Measurements from ENCODE around the gene DACT1. TPM values are rescaled to one million over a fixed set of nuclear protein-coding genes. Genes with fewer than 3 reads are reported as not detected.

The DACT1 gene
- total RNA-seq, 1 experiment from 2014 or later = 0.03 TPM

DNA sequence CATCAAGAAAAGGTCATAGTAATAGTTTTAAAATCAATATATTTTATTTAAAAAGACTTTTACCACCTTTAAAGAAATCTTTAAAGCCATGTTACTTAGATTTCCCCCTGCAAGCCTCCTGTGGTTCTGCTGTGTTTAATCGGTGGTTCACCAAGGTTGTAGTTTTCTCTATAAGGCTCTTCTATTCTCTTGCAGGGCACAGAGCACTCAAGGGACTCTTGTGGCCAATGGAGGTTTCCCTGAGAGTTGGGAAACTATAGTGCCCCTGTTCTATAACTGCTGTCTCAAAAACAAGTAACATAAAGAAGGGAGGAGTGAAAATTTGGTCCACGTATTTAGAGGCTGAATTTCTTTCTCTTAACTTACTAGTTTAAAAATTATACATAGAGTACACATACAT is 25.0 kb downstream of the DACT1 start:
- in situ Hi-C loops (cut with HindIII; ENCODE audit: low sequenced_read_pairs) = no loop called here
- no peak for DNase-seq (ENCODE audit: low spot score)

DNA sequence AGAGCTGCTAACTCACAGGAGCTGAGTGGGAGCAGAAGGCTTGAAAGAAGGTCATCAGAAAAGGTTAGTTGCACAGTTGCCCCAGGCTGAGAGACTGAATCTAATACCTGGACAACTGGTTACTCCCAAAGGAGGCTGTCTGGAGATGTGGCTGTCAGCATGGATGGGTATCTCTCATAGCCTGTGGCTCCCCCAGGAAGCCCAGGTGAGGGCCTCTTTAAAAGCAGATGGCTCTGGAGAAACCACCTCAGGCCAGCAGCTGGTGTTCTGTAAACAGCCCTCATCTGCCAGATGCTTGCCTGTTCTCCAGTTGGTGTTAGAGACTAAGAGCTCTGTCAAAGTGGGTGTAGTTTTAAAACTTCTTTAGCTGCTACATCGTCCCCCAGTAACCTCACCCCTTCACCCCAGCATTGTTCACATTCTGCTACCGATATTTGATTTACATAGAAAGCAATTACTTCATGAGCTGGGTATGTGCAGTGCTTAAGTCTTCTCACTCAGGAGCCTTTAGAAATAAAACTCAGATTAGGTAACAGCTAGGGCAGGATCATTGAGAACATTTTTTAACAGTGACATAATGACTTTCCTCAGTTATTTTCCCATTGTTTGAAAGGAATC is 25.8 kb downstream of the DACT1 start:
- in situ Hi-C loops (cut with HindIII; ENCODE audit: low sequenced_read_pairs) = no loop called here
- no peak for DNase-seq (ENCODE audit: low spot score)

DNA sequence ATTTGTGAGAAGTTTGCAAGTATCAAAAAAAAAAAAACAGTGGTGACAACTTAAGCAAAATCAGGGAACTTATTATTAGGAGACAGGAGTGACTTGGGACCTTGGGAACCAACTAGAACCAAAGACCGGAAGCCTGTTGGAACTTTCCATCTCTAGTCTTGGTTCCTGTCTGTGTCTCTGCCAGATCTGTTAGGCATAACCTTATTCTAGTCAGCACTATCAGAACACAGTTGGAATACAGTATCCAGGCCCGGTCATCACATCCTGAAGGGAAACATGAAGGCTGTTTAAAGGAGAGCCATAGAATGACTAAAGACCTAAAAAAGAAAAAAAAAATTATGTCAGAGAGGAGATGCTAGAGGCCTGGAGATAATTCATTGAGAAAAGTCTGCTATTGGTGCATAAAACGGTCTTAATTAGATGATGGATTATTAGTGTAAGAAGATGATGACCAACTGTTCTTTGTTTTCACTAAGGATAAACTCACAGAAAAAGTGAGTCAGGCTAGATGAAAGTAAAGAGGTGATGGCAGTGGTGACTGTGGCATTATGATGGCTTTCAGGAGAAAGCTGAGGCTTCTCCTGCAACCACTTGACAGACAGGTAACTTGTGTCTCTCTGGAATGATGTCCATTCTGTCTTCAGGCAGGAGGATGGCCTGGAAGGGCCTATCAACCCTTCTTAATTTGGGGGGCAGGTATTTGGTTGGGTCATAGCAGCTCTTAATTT is 28.2 kb downstream of the DACT1 start:
- no peak for DNase-seq (ENCODE audit: low spot score)
- in situ Hi-C loops (cut with HindIII; ENCODE audit: low sequenced_read_pairs) = no loop called here

DNA sequence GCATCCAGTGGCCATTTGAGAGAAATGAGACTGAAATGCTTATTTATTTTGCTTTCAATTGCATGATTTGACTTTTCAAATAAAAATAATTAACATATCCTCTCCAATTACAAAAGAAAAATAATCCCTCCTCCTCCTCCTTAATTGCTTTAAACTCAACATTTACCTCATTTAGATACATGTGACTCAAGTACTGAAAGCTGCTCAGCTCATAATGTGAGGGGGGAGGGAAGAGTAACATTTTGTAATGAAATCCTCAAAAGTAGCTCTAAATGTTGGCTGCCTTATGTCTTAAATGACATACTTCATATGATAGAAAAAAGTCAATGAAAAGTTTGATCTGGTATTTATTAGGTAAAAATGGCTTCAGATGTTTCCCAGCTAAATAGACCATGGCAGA is 29.0 kb downstream of the DACT1 start:
- in situ Hi-C loops (cut with HindIII; ENCODE audit: low sequenced_read_pairs) = no loop called here
- no peak for DNase-seq (ENCODE audit: low spot score)

DNA sequence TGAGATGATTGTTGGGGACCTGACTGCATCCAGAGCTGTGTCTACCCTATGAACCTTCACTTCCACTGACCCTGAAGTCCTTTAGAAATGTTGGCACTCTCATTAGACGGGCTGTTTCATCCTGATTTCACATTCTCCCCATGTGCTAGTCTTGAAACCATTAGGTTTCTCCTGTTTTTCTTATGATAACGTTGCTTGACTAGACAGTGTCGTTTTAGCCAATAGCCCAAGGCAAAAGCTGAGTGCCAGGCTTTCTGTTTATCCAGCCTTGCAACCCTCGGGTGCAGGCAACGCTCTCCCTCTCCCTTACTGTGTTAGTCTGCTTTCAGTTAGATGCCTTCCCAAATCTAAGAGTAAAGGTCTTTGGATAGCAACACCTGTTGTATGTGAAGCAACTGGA is 30.1 kb downstream of the DACT1 start:
- in situ Hi-C loops (cut with HindIII; ENCODE audit: low sequenced_read_pairs) = no loop called here

DNA sequence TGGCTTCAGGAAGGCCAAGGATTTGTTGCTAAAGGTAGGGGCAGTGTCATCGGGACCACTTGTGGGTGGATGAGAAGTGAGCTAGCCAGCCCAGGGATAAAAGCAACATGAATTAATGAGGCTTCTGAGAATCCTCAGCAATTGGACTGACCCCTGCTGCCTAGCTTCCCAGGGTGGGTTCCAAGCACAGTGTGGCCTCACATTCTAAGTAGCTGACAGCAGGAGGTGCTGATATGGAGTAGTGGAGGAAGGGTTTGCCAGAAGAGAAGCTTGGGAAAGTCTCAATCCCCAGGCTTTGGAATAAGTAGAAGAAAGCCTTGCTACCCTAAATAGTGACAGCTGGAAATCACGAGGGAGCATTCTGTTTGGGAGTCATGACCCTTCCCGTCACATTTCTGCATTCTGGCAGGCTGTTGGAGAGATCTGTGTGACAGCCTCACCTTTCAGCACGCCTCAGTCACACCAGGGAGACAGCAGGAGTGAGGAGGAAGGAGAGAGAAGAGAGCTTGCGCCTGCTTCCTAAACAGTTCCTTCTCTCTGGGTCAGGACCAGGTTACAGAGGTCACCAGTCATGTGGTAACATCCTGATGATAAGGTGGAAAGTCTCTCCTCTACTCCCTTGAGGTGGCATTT is 31.2 kb downstream of the DACT1 start:
- in situ Hi-C loops (cut with HindIII; ENCODE audit: low sequenced_read_pairs) = no loop called here
- no peak for DNase-seq (ENCODE audit: low spot score)

More for the DNA sequence above, 30.1 kb downstream of the DACT1 start:
- no peak for DNase-seq (ENCODE audit: low spot score)

DNA sequence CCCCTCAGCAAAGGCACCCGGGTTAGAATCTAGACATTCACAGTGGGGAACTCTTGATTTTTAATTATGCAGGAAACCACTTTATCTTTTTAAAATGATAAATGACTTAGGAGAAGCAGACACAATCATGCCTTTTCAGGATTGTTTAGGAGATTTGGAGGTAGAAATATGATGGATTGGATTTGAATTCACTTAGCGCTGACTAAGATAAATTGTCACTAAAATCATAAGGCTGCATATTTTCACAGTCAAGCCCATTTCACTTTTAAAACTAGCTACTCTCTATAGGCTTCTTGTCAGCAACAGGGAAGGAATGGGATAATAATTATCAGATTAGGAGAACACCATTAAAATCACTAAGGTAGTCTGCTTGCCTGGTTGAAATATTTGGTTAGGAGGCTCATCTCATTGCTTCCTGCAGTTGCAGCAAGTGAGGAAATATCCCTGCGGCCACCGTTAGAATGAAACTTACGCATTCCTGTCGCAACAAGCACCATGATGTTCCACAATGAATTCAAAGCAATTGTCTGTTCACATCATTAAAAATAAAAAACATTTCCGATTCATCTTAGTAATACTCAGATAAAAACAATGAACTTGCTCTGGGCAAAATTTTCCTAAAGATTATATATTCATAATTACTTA is 31.9 kb downstream of the DACT1 start:
- no peak for DNase-seq (ENCODE audit: low spot score)
- in situ Hi-C loops (cut with HindIII; ENCODE audit: low sequenced_read_pairs) = no loop called here

DNA sequence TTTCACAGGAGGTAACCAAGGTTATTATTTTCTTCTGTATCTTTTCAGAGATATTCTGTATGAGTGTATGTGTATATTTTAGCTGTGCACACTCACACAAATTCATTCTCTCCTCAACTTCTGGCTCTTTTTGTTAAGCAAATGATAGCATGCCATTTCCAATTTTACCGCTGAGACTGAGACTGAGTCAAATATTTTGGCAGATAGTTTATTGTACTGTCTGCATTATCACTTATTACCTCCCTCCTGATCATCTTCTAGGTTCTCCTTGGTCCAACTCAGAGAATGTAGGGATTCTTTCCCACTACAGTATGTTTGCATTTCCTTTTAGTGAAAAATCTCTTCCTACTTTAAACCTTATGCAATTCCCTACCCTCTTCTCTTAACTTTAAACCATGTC is 33.3 kb downstream of the DACT1 start:
- in situ Hi-C loops (cut with HindIII; ENCODE audit: low sequenced_read_pairs) = no loop called here
- no peak for DNase-seq (ENCODE audit: low spot score)

DNA sequence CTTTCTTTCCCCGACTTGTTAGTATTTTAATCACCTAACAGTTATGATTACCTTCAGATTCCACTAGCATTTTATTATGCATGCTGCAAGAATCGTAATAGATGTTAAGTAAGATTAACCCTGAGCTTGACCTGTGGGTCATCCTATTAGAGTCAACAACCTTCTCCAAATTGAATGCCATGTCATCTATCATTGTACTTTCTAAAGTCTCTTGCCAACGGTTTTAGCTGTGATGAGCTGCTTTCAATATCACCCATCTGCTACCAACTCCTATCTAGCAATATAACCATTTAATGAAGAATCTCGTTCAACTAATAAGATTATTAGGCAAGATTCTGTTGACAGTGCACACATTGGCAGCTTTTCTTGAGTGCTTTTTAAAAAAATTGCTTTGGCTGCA is 33.7 kb downstream of the DACT1 start:
- in situ Hi-C loops (cut with HindIII; ENCODE audit: low sequenced_read_pairs) = no loop called here
- DNase-seq (ENCODE audit: low spot score) = no peak

DNA sequence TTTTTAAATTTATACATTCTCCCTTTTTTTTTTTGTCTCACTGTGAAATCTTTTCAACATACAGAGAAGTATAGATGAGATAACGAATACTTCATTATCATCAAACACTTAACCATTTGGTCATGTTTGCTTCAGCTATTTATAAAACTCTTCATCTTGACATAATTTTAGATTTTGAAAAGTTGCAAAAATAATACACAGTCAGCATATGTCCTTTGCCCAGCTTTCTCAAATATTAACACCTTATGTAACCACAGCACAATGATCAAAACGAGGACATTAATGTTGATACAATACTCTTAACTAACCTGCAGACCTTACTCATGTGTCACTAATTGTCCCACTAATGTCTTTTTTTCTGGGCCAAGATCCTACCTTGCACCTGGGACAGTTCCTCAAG is 36.0 kb downstream of the DACT1 start:
- in situ Hi-C loops (cut with HindIII; ENCODE audit: low sequenced_read_pairs) = no loop called here
- no peak for DNase-seq (ENCODE audit: low spot score)

DNA sequence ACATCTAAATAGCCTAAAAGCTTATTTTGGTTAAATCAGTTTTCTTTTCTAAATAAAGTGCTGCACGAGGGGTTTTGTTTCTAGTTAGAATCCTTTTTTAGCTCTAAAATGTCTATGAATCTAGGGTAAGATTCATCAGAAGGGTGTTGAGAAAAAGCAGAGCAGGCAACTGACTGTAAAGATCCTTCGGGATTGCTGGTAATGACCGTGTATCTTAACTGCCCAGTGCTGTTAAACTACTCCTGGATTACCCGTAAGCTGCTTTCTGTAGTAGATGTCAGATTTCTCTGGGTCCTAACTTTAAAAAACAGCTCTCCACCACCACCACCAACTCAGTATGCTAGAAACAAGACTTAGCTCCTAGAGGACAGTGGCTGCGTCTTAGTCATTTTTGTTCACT is 39.2 kb downstream of the DACT1 start:
- in situ Hi-C loops (cut with HindIII; ENCODE audit: low sequenced_read_pairs) = no loop called here
- DNase-seq (ENCODE audit: low spot score) = no peak

DNA sequence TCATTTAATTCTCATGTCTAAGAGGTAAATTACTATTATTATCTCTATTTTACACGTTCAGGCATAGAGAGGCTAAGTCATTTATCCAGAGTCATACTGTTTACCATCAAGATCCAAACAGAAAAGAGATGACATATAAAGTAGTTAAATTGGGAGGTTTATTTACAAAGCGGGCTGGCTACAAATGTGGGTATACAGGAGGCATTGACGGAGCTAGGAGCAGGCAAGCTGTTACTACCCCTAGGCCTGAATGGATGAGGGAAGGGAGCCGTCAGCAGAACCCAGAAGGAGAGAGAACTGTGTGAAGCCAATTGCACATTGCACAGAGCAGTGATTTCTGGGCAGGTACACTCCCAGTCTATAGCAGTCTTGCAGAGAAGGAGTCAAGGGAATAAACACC is 39.8 kb downstream of the DACT1 start:
- in situ Hi-C loops (cut with HindIII; ENCODE audit: low sequenced_read_pairs) = no loop called here

DNA sequence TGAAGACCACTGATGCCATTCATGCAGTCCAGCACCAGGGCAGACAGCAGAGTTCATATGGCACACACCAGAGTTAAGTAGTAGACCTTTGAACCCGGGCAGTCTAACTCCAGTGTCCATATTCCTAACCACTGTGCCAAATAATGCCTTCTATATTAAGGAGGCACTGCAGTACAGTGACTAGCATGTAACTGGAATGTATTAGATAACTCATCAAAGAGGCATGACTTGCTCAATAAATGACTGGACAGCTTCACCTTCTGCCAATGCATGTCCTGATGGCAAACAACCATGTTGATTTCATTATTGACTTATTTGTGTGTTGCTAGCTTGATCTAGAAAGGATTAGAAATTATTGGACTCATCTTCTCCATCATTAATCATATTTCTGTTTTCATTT is 40.2 kb downstream of the DACT1 start:
- in situ Hi-C loops (cut with HindIII; ENCODE audit: low sequenced_read_pairs) = no loop called here
- no peak for DNase-seq (ENCODE audit: low spot score)

More for the DNA sequence above, 39.8 kb downstream of the DACT1 start:
- DNase-seq (ENCODE audit: low spot score) = no peak

DNA sequence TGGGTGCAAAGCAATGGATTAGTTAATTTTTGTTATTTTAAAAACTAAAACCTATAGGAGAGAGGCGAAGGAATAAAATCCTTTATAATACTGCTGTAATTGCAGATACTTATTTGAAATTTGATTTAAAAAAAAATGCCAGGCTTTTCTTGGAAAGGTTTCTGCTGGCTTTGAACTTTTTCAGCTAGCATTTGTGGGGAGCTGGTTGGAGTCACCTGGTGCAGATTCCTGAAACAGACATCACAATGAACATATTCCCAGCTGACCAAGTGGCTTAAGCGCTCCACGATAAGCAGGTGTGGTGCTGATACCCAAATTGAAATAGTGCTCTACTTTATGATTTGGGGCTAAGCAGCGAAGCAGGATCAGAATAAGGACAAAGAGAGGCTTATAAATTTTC is 42.9 kb downstream of the DACT1 start:
- in situ Hi-C loops (cut with HindIII; ENCODE audit: low sequenced_read_pairs) = no loop called here

DNA sequence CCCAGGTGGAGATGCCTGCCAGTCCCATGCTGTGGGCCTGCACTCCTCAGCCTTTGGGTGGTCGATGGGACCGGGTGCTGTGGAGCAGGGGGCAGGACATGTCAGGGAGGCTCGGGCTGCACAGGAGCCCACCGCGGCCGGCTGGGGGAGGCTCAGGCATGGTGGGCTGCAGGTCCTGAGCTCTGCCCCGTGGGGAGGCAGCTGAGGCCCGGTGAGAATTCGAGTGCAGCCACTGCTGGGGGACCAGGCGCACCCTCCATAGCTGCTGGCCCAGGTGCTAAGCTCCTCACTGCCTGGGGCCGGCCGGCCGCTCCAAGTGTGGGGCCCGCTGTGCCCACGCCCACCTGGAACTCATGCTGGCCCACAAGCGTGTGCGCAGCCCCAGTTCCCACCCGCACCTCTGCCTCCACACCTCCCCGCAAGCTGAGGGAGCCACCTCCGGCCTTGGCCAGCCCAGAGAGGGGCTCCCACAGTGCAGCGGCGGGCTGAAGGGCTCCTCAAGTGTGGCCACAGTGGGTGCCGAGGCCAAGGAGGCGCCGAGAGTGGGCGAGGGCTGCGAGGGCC is 49.6 kb downstream of the DACT1 start:
- no peak for DNase-seq (ENCODE audit: low spot score)
- in situ Hi-C loops (cut with HindIII; ENCODE audit: low sequenced_read_pairs) = no loop called here

More for the DNA sequence above, 42.9 kb downstream of the DACT1 start:
- no peak for DNase-seq (ENCODE audit: low spot score)

DNA sequence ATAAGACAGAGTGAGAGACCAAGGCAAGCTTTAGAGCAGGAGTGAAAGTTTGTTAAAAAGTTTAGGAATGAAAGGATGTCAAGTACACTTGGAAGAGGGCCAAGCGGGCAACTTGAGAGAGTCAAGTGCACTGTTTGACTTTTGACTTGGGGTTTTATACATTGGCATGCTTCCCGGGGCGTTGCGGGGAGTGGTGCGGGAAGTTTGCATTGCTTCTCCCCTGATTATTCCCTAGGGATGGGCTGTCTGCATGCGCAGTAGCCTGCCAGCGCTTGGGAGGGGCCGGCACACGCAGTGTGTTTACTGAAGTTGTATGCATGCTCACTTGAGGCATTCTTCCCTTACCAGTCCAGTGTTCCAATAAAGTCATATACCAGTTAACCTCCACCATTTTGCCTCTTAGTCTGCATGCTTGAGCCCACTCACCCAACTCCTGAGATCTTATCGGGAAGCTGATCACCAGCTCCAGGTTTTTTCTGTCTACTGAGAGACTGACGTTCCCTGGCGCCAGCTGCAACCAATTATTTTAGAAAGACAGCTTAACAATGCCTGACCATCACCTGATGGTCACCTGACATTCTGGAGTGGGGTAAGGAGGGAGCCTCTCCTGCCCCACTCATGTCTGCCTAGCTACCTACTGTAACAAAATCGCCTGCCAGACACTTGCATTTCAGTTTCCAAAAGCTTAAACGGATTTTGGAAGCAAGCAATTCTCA is 53.2 kb downstream of the DACT1 start:
- no peak for DNase-seq (ENCODE audit: low spot score)
- in situ Hi-C loops (cut with HindIII; ENCODE audit: low sequenced_read_pairs) = no loop called here

DNA sequence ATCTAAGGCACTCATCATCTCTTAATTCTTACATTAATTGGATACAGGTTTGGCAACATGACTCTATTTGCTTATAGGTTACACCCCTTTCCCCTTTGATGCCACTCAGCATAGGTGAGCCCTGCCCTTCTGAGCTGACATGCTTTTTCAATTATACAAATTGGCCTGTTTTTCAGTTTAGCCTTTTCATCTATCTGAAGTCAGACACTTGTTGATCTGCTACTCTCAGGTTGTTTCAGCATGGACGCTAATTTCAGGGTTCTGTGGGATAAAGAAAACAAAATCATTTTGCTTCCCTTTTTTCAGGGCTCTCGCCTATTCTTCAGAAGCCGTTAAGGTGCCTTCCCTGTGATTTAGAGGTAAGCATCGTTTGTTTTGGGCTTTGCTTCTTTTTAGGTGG is 55.3 kb downstream of the DACT1 start:
- no peak for DNase-seq (ENCODE audit: low spot score)
- in situ Hi-C loops (cut with HindIII; ENCODE audit: low sequenced_read_pairs) = no loop called here

DNA sequence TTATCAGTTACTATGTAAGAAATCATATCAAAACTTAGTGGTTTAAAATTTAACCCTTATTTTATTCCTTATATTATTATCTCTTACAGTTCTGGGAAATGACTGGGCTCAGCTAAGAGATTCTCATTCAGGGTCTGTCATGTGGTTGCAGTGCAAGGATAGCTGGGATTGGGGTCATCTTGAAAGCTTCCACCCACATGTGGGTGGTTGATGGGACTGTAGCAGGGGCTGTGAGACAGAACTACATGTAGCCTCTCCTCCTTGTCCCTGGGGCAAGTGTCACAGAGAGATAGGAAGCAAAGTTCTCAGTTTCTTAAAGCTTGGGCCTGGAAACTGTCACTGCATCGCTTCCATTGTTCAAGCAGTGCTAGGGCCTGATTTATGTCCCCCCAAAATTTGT is 57.8 kb downstream of the DACT1 start:
- DNase-seq (ENCODE audit: low spot score) = no peak
- in situ Hi-C loops (cut with HindIII; ENCODE audit: low sequenced_read_pairs) = no loop called here

DNA sequence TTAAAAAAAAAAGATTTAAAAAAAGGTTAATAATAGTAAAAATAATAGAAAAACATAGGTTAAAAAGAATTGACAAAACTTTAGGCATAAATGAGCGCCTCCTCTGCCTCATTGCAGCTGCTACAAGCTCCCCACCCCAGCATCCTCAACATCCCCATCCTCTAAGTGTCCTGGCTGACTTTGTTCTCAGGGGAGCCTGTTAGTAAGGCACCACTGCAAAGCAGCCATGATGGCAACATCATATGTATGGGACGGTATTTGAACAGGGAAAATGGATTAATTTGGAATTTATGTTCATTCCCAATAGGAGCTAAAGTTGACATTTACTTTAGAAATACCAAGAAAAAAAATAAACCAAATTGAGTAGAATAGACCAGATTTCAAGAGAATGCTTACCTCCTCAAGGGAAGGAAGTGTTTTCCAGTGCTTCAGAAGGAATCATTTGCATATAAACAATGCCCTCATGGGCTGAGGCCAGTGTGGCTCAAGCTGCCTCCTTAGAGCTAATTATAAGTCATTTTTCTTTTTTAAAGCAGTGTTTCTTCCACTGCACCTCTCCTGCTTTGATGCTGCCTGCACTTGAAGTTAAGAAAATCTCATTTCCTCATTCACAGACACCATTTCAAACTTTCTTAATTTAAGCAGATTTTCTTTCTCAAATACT is 59.6 kb downstream of the DACT1 start:
- DNase-seq (ENCODE audit: low spot score) = no peak
- in situ Hi-C loops (cut with HindIII; ENCODE audit: low sequenced_read_pairs) = no loop called here
